Smooth muscle cell (in vitro differentiated cells): Measurements from ENCODE around the gene HSPB6. TPM values are rescaled to one million over a fixed set of nuclear protein-coding genes. Genes with fewer than 3 reads are reported as not detected.

Experiments
- DNase-seq: peaks from one replicate; lab custom pipeline; 2025; ENCODE audit not compliant: unreplicated experiment; lab: John Stamatoyannopoulos, UW
- H2AFZ ChIP-seq: fragments of 200-600 bp; sonication (generic); 2 replicates; pipeline ENCODE4 v1.6.0; 2016; ENCODE audit warnings: antibody characterized with exemption, low read depth, mild to moderate bottlenecking
- H3F3A ChIP-seq: fragments of 200-600 bp; sonication (generic); 2 replicates; pipeline ENCODE4 v1.6.0; 2017; ENCODE audit warnings: antibody characterized with exemption, low read depth
- H3K27ac ChIP-seq: fragments of 200-600 bp; sonication (generic); 2 replicates; pipeline ENCODE4 v1.5.1; 2016; ENCODE audit warnings: low read depth, mild to moderate bottlenecking
- H3K27me3 ChIP-seq: fragments of 200-600 bp; sonication (generic); 2 replicates; pipeline ENCODE4 v1.6.1; 2016; ENCODE audit warnings: low read depth, mild to moderate bottlenecking
- H3K36me3 ChIP-seq: fragments of 200-600 bp; sonication (generic); 2 replicates; pipeline ENCODE4 v1.5.1; 2016; ENCODE audit warnings: low read depth
- H3K4me1 ChIP-seq: fragments of 200-600 bp; sonication (generic); 2 replicates; pipeline ENCODE4 v1.5.1; 2016; ENCODE audit warnings: low read depth
- H3K4me2 ChIP-seq: fragments of 200-600 bp; sonication (generic); 2 replicates; pipeline ENCODE4 v1.6.0; 2016; ENCODE audit warnings: mild to moderate bottlenecking
- H3K4me3 ChIP-seq: fragments of 200-600 bp; sonication (generic); 2 replicates; pipeline ENCODE4 v1.5.1; 2016; ENCODE audit warnings: mild to moderate bottlenecking
- H3K79me2 ChIP-seq: fragments of 200-600 bp; sonication (generic); 2 replicates; pipeline ENCODE4 v1.6.0; 2016; ENCODE audit warnings: low read depth, mild to moderate bottlenecking
- H3K9ac ChIP-seq: fragments of 200-600 bp; sonication (generic); 2 replicates; pipeline ENCODE4 v1.6.0; 2016; ENCODE audit warnings: low read depth
- H3K9me3 ChIP-seq: fragments of 200-600 bp; sonication (generic); replicated peaks from 2 replicates; pipeline ENCODE4 v1.5.1; 2016; ENCODE audit warnings: low read depth
- H4K20me1 ChIP-seq: fragments of 200-600 bp; sonication (generic); 2 replicates; pipeline ENCODE4 v1.6.0; 2016; ENCODE audit warnings: low read depth
- CTCF ChIP-seq: fragments of 200-600 bp; sonication (generic); IDR thresholded peaks from 2 replicates; pipeline ENCODE4 v1.5.1; 2017; ENCODE audit warnings: borderline replicate concordance, mild to moderate bottlenecking, antibody characterized with exemption; ENCODE audit not compliant: insufficient read depth, poor library complexity, severe bottlenecking
- WGBS: methylation state at CpG from one replicate; pipeline ENCODE4 v1.1.7; 2016; ENCODE audit warnings: low lambda C conversion rate; 5-methylcytosine and 5-hydroxymethylcytosine counted together
- polyA plus RNA-seq: library from polyadenylated mRNA; unstranded; fragments of >200 nt; fragmentation: Nextera tagmentation; extraction: Ambion mirVana; gene quantifications from 2 replicates; pipeline ENCODE4 v1.2.1, GENCODE V29; 2016
- total RNA-seq: library from RNA; depleted of rRNA; stranded (reverse); fragments of >200 nt; gene quantifications from 2 replicates; pipeline ENCODE4 v1.2.3, GENCODE V29; 2014

The HSPB6 gene
- total and polyA plus RNA-seq, 2 experiments from 2014 or later, result 19.1 to 254 TPM

- Histone ChIP-seq H3K27me3 (no peaks in the 10 kb centered on the region), H4K20me1 (no peaks in the 10 kb centered on the region), H3F3A (no peaks in the 10 kb centered on the region), H3K9me3 (no peaks in the 10 kb centered on the region), H3K27ac (no peak overlapping the region), H3K9ac (no peak overlapping the region), H3K79me2 (no peaks in the 10 kb centered on the region), H3K4me3 (no peak overlapping the region), H3K36me3 (no peaks in the 10 kb centered on the region), H3K4me2 (no peak overlapping the region), H2AFZ (no peak overlapping the region), H3K4me1 (peaks cover 4% of the 10 kb centered on the region)
- 76% methylated on average over 13 of the region's 13 CpGs for WGBS
- no peak for TF ChIP-seq CTCF
- no peak for DNase-seq
Observed at GRCh38 chr19:35710784-35711723, 45.8 kb downstream of the HSPB6 start.

GRCh38 chr19:35708391-35708790, 48.4 kb downstream of the HSPB6 start:
- Histone ChIP-seq H4K20me1 (no peaks in the 10 kb centered on the region), H2AFZ (no peak overlapping the region), H3K27me3 (no peaks in the 10 kb centered on the region), H3K4me1 (no peaks in the 10 kb centered on the region), H3K9me3 (no peaks in the 10 kb centered on the region), H3K9ac (no peak overlapping the region), H3K4me3 (no peak overlapping the region), H3K27ac (no peak overlapping the region), H3K79me2 (no peaks in the 10 kb centered on the region), H3K4me2 (no peak overlapping the region), H3K36me3 (no peaks in the 10 kb centered on the region), H3F3A (no peaks in the 10 kb centered on the region)
- TF ChIP-seq CTCF, result no peak
- DNase-seq, result no peak
- 90% methylated on average over 1 of the region's 1 CpG for WGBS

Other genes starting within 250 kb of the HSPB6 start
- gene DMKN, start 243.4 kb downstream of the HSPB6 start, total RNA-seq, result 46.5 and 132 TPM in 2 replicates
- 31.2 and 75.4 TPM in 2 replicates for gene DMKN, start 243.4 kb downstream of the HSPB6 start, polyA plus RNA-seq
- gene SBSN, start 228.7 kb downstream of the HSPB6 start, total RNA-seq, result 14.9 and 19.8 TPM in 2 replicates
- gene SBSN, start 228.7 kb downstream of the HSPB6 start, polyA plus RNA-seq, result 4.9 and 11.7 TPM in 2 replicates
- gene GAPDHS, start 223.6 kb downstream of the HSPB6 start, total RNA-seq, result not detected in 2 replicates
- 0.16 TPM in 1 of 2 replicates, not detected in the other for gene GAPDHS, start 223.6 kb downstream of the HSPB6 start, polyA plus RNA-seq
- gene TMEM147, start 211.4 kb downstream of the HSPB6 start, total RNA-seq, result 128 and 168 TPM in 2 replicates
- 291 and 293 TPM in 2 replicates for gene TMEM147, start 211.4 kb downstream of the HSPB6 start, polyA plus RNA-seq
- gene ATP4A, start 193.4 kb downstream of the HSPB6 start, total RNA-seq, result not detected in 2 replicates
- gene ATP4A, start 193.4 kb downstream of the HSPB6 start, polyA plus RNA-seq, result not detected in 2 replicates
- not detected in 2 replicates for gene PMIS2, start 170.9 kb downstream of the HSPB6 start, total RNA-seq
- not detected in 2 replicates for gene PMIS2, start 170.9 kb downstream of the HSPB6 start, polyA plus RNA-seq
- gene HAUS5, start 144.3 kb downstream of the HSPB6 start, total RNA-seq, result 6.3 and 6.4 TPM in 2 replicates
- gene HAUS5, start 144.3 kb downstream of the HSPB6 start, polyA plus RNA-seq, result 14.0 and 15.8 TPM in 2 replicates
- 37.2 and 42.4 TPM in 2 replicates for gene RBM42, start 128.0 kb downstream of the HSPB6 start, total RNA-seq
- gene RBM42, start 128.0 kb downstream of the HSPB6 start, polyA plus RNA-seq, result 143 and 155 TPM in 2 replicates
- not detected in 2 replicates for gene ETV2, start 115.3 kb downstream of the HSPB6 start, total RNA-seq
- gene ETV2, start 115.3 kb downstream of the HSPB6 start, polyA plus RNA-seq, result 2.9 and 3.8 TPM in 2 replicates
- gene COX6B1, start 108.7 kb downstream of the HSPB6 start, total RNA-seq, result 521 and 971 TPM in 2 replicates
- gene COX6B1, start 108.7 kb downstream of the HSPB6 start, polyA plus RNA-seq, result 622 and 683 TPM in 2 replicates
- 4.2 TPM in 1 of 2 replicates, not detected in the other for gene UPK1A, start 90.5 kb downstream of the HSPB6 start, total RNA-seq
- 1.0 TPM in 1 of 2 replicates, not detected in the other for gene UPK1A, start 90.5 kb downstream of the HSPB6 start, polyA plus RNA-seq
- gene ZBTB32, start 52.5 kb downstream of the HSPB6 start, total RNA-seq, result not detected in 2 replicates
- 1.0 and 1.3 TPM in 2 replicates for gene ZBTB32, start 52.5 kb downstream of the HSPB6 start, polyA plus RNA-seq
- gene KMT2B, start 39.0 kb downstream of the HSPB6 start, total RNA-seq, result 10.5 and 31.1 TPM in 2 replicates
- 8.8 and 11.2 TPM in 2 replicates for gene KMT2B, start 39.0 kb downstream of the HSPB6 start, polyA plus RNA-seq
- 1.2 and 1.7 TPM in 2 replicates for gene IGFLR1, start 14.6 kb downstream of the HSPB6 start, total RNA-seq
- 1.4 and 6.3 TPM in 2 replicates for gene IGFLR1, start 14.6 kb downstream of the HSPB6 start, polyA plus RNA-seq
- 14.6 and 17.0 TPM in 2 replicates for gene U2AF1L4, start 11.6 kb downstream of the HSPB6 start, total RNA-seq
- 29.3 and 31.5 TPM in 2 replicates for gene U2AF1L4, start 11.6 kb downstream of the HSPB6 start, polyA plus RNA-seq
- 53.3 and 65.4 TPM in 2 replicates for gene PSENEN, start 11.4 kb downstream of the HSPB6 start, total RNA-seq
- 137 and 167 TPM in 2 replicates for gene PSENEN, start 11.4 kb downstream of the HSPB6 start, polyA plus RNA-seq
- gene LIN37, start 8.5 kb downstream of the HSPB6 start, total RNA-seq, result 17.8 and 20.3 TPM in 2 replicates
- 16.4 and 24.2 TPM in 2 replicates for gene LIN37, start 8.5 kb downstream of the HSPB6 start, polyA plus RNA-seq
- gene PROSER3, start 1.1 kb upstream of the HSPB6 start, total RNA-seq, result 6.1 and 13.7 TPM in 2 replicates
- gene PROSER3, start 1.1 kb upstream of the HSPB6 start, polyA plus RNA-seq, result 24.8 and 32.3 TPM in 2 replicates
- 5.3 and 8.2 TPM in 2 replicates for gene ARHGAP33, start 18.5 kb upstream of the HSPB6 start, total RNA-seq
- 5.7 and 14.0 TPM in 2 replicates for gene ARHGAP33, start 18.5 kb upstream of the HSPB6 start, polyA plus RNA-seq
- gene PRODH2, start 55.8 kb upstream of the HSPB6 start, total RNA-seq, result not detected in 2 replicates
- not detected in 2 replicates for gene PRODH2, start 55.8 kb upstream of the HSPB6 start, polyA plus RNA-seq
- gene NPHS1, start 95.5 kb upstream of the HSPB6 start, total RNA-seq, result 0.31 TPM in 1 of 2 replicates, not detected in the other
- gene NPHS1, start 95.5 kb upstream of the HSPB6 start, polyA plus RNA-seq, result 0.46 TPM in 1 of 2 replicates, not detected in the other
- gene KIRREL2, start 99.9 kb upstream of the HSPB6 start, total RNA-seq, result 0.18 and 2.1 TPM in 2 replicates
- 0.56 and 0.64 TPM in 2 replicates for gene KIRREL2, start 99.9 kb upstream of the HSPB6 start, polyA plus RNA-seq
- gene APLP1, start 111.5 kb upstream of the HSPB6 start, total RNA-seq, result 40.1 and 81.8 TPM in 2 replicates
- gene APLP1, start 111.5 kb upstream of the HSPB6 start, polyA plus RNA-seq, result 98.3 and 114 TPM in 2 replicates
- gene NFKBID, start 143.5 kb upstream of the HSPB6 start, total RNA-seq, result 4.2 and 4.9 TPM in 2 replicates
- 9.0 and 11.1 TPM in 2 replicates for gene NFKBID, start 143.5 kb upstream of the HSPB6 start, polyA plus RNA-seq
- 0.81 TPM in 1 of 2 replicates, not detected in the other for gene HCST, start 145.5 kb upstream of the HSPB6 start, total RNA-seq
- gene HCST, start 145.5 kb upstream of the HSPB6 start, polyA plus RNA-seq, result 2.6 and 3.4 TPM in 2 replicates
- not detected in 2 replicates for gene TYROBP, start 151.3 kb upstream of the HSPB6 start, total RNA-seq
- gene TYROBP, start 151.3 kb upstream of the HSPB6 start, polyA plus RNA-seq, result not detected in 2 replicates
- 6.0 and 6.2 TPM in 2 replicates for gene LRFN3, start 179.3 kb upstream of the HSPB6 start, total RNA-seq
- 15.3 and 15.5 TPM in 2 replicates for gene LRFN3, start 179.3 kb upstream of the HSPB6 start, polyA plus RNA-seq
- gene SDHAF1, start 238.2 kb upstream of the HSPB6 start, total RNA-seq, result 24.0 TPM in 2 replicates
- 27.1 and 27.7 TPM in 2 replicates for gene SDHAF1, start 238.2 kb upstream of the HSPB6 start, polyA plus RNA-seq